ENCODE data around the gene PDE4B. TPM values are rescaled to one million over a fixed set of nuclear protein-coding genes. Genes with fewer than 3 reads are reported as not detected.
"Not testable (repeated sequence)": the region's sequence is repeated elsewhere in the genome, so short reads cannot be mapped to it uniquely, and the experiment has no call there.

PDE4B gene
- total RNA-seq, 1 donor from 2014 or later, result 29.0 TPM

DNA sequence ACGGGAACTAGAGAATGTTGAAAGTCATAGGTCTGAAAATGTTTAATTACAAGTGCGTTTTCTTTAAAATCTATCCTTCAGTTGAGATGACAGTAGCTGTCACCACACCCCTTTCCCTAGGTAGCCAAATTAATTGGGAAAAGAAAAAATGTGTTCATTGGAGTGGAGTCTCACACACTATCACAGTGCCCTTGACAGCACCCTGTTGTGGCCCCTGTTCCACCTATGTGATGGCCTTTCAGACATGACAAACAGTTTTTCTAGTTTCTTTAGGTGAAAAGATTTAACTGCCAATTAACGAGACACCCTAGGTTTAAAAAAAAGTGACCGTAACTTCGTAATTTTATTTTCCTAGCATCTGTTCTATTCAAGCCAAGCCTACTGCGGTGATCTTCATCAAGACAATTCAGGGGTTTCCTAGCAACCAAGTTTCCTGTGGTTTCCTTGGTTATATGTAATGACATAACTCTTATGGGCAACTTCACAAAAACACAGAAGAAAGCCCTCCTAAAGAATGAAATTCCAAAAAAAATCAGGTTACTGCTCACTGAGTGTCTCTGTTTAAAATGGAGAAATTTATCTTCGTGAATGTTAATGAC lies 298.3 kb downstream of the PDE4B start:
- H3K4me3 ChIP-seq, result no peak overlapping the region
- no peaks in the 10 kb centered on the region for H3K27me3 ChIP-seq
- H3K36me3 ChIP-seq, result no peaks in the 10 kb centered on the region
- TF ChIP-seq, protein P1, sequence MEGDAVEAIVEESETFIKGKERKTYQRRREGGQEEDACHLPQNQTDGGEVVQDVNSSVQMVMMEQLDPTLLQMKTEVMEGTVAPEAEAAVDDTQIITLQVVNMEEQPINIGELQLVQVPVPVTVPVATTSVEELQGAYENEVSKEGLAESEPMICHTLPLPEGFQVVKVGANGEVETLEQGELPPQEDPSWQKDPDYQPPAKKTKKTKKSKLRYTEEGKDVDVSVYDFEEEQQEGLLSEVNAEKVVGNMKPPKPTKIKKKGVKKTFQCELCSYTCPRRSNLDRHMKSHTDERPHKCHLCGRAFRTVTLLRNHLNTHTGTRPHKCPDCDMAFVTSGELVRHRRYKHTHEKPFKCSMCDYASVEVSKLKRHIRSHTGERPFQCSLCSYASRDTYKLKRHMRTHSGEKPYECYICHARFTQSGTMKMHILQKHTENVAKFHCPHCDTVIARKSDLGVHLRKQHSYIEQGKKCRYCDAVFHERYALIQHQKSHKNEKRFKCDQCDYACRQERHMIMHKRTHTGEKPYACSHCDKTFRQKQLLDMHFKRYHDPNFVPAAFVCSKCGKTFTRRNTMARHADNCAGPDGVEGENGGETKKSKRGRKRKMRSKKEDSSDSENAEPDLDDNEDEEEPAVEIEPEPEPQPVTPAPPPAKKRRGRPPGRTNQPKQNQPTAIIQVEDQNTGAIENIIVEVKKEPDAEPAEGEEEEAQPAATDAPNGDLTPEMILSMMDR (IDR thresholded peaks at IDR 0.05), result no peak
- TF ChIP-seq POLR2A (IDR thresholded peaks at IDR 0.05) (no peak), POLR2AphosphoS5 (IDR thresholded peaks at IDR 0.05; ENCODE audit: insufficient read depth in 1 of 2, low read depth in 1 of 2) (no peak)
- H3K4me1 ChIP-seq, result no peaks in the 10 kb centered on the region
- intact Hi-C loops (cut with DNase I), result no loop called here
- H3K27ac ChIP-seq, result no peak overlapping the region
- no peaks in the 10 kb centered on the region for H3K9me3 ChIP-seq
- DNase-seq (ENCODE audit: extremely low spot score in 2 of 2), result no peak

DNA sequence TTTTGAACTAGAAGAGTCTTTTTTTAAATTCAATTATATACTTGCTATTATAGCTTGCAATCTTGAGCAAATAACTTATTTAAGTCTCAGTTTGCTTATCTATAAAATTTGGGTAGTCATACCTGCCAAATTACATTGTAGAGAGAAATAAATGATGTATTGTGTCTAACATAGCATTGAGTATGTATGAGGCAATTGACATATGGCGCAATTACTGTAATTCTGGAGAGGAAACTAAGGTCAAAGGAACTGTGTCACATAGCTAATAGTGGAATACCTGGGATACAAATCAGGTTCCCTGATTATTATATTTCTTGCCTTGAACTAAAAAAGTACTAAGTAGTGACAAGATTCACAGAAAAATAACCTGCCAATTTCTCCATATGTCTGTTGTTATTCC lies 302.5 kb downstream of the PDE4B start:
- no peak for DNase-seq (ENCODE audit: extremely low spot score in 2 of 2)
- no peak overlapping the region for H3K4me3 ChIP-seq
- H3K36me3 ChIP-seq, result no peaks in the 10 kb centered on the region
- H3K27ac ChIP-seq, result no peak overlapping the region
- TF ChIP-seq POLR2AphosphoS5 (IDR thresholded peaks at IDR 0.05; ENCODE audit: insufficient read depth in 1 of 2, low read depth in 1 of 2) (no peak), POLR2A (IDR thresholded peaks at IDR 0.05) (no peak)
- TF ChIP-seq, protein P1 (IDR thresholded peaks at IDR 0.05), result no peak
- H3K27me3 ChIP-seq, result no peaks in the 10 kb centered on the region
- H3K4me1 ChIP-seq, result no peaks in the 10 kb centered on the region
- intact Hi-C loops (cut with DNase I), result loop anchor here (2.0 kb wide), 1 partner anchor 14 kb away; no protein-coding TSS in a partner anchor
- H3K9me3 ChIP-seq, result no peaks in the 10 kb centered on the region

DNA sequence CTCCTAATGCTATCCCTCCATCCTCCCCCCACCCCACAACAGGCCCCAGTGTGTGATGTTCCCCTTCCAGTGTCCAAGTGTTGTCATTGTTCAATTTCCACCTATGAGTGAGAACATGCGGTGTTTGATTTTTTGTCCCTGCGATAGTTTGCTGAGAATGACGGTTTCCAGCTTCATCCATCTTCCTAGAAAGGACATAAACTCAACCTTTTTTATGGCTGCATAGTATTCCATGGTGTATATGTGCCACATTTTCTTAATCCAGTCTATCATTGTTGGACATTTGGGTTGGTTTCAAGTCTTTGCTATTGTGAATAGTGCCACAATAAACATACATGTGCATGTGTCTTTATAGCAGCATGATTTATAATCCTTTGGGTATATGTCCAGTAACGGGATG lies 308.3 kb downstream of the PDE4B start:
- DNase-seq (ENCODE audit: extremely low spot score in 2 of 2); H3K27me3 ChIP-seq; H3K4me1 ChIP-seq; intact Hi-C loops (cut with DNase I); H3K36me3 ChIP-seq; H3K9me3 ChIP-seq; H3K27ac ChIP-seq; H3K4me3 ChIP-seq: not testable (repeated sequence)

DNA sequence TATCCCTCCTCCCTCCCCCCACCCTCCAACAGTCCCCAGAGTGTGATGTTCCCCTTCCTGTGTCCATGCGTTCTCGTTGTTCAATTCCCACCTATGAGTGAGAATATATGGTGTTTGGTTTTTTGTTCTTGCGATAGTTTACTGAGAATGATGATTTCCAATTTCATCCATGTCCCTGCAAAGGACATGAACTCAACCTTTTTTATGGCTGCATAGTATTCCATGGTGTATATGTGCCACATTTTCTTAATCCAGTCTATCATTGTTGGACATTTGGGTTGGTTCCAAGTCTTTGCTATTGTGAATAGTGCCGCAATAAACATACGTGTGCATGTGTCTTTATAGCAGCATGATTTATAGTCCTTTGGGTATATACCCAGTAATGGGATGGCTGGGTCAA lies 311.4 kb downstream of the PDE4B start:
- H3K36me3 ChIP-seq; DNase-seq (ENCODE audit: extremely low spot score in 2 of 2); H3K27ac ChIP-seq; H3K4me3 ChIP-seq; H3K4me1 ChIP-seq; intact Hi-C loops (cut with DNase I); H3K9me3 ChIP-seq; H3K27me3 ChIP-seq: not testable (repeated sequence)

DNA sequence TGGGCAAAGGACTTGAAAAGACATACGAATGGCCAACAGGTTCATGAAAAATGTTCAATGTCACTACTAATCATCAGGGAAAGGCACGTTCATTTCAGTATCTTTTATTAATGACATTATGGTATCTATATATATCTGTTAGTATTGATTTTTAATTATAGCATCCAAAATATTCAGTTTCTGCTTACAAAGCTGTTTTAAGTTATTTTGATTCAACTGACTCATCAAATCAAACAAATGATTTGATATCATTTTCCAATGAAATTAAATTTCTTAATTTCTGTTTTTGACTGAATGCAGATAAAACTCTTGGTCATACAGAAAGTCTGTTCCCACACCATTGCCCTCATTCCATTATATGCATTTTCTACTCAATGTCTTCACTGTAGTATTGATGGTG lies 315.9 kb downstream of the PDE4B start:
- H3K36me3 ChIP-seq, result no peaks in the 10 kb centered on the region
- intact Hi-C loops (cut with DNase I), result no loop called here
- H3K27me3 ChIP-seq, result no peaks in the 10 kb centered on the region
- TF ChIP-seq, protein P1 (IDR thresholded peaks at IDR 0.05), result no peak
- TF ChIP-seq POLR2A (IDR thresholded peaks at IDR 0.05) (no peak), POLR2AphosphoS5 (IDR thresholded peaks at IDR 0.05; ENCODE audit: insufficient read depth in 1 of 2, low read depth in 1 of 2) (no peak)
- no peak overlapping the region for H3K4me3 ChIP-seq
- H3K27ac ChIP-seq, result no peak overlapping the region
- DNase-seq (ENCODE audit: extremely low spot score in 2 of 2), result no peak
- no peaks in the 10 kb centered on the region for H3K4me1 ChIP-seq
- no peaks in the 10 kb centered on the region for H3K9me3 ChIP-seq

DNA sequence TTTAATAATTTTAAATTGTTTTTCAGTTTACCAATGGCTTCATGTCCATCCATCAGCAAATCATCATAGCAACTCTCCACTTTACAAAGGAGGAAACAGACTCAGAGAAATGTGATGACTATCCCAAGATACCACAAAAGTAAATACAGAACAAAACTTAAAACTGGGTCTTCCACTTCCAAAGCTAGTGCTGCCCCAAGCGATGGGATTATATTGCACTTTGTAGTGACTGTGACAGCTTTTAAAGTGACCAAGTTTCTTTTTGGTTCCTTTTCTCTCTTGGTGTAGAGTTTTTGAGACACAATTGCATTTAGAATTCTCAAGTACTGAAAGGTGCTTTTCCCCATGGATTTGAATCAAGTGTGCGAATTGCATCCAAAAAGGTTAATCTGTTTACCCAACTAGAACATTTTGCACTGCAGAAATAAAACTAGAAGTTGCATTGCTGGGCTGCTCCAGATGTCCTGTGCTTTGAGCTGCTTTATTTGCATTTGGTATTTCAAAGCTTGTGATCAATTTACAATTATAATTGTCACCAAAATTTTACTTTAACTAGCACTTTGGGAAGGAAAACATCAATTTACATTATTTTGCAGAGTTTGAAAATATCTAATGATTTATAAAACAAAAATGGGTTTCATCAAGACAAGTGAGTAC lies 320.2 kb downstream of the PDE4B start:
- Histone ChIP-seq H3K9me3 (no peaks in the 10 kb centered on the region), H3K36me3 (no peaks in the 10 kb centered on the region), H3K27me3 (no peaks in the 10 kb centered on the region), H3K4me1 (no peaks in the 10 kb centered on the region), H3K4me3 (no peak overlapping the region), H3K27ac (no peak overlapping the region)
- intact Hi-C loops (cut with DNase I), result no loop called here
- no peak for TF ChIP-seq POLR2A (IDR thresholded peaks at IDR 0.05)
- TF ChIP-seq, protein P1 (IDR thresholded peaks at IDR 0.05), result no peak
- TF ChIP-seq POLR2AphosphoS5 (IDR thresholded peaks at IDR 0.05; ENCODE audit: insufficient read depth in 1 of 2, low read depth in 1 of 2), result no peak
- no peak for DNase-seq (ENCODE audit: extremely low spot score in 2 of 2)

Data from vagina (tissue), 2 donors.